ENCODE data around the gene PDPK1.

PDPK1 gene

DNA sequence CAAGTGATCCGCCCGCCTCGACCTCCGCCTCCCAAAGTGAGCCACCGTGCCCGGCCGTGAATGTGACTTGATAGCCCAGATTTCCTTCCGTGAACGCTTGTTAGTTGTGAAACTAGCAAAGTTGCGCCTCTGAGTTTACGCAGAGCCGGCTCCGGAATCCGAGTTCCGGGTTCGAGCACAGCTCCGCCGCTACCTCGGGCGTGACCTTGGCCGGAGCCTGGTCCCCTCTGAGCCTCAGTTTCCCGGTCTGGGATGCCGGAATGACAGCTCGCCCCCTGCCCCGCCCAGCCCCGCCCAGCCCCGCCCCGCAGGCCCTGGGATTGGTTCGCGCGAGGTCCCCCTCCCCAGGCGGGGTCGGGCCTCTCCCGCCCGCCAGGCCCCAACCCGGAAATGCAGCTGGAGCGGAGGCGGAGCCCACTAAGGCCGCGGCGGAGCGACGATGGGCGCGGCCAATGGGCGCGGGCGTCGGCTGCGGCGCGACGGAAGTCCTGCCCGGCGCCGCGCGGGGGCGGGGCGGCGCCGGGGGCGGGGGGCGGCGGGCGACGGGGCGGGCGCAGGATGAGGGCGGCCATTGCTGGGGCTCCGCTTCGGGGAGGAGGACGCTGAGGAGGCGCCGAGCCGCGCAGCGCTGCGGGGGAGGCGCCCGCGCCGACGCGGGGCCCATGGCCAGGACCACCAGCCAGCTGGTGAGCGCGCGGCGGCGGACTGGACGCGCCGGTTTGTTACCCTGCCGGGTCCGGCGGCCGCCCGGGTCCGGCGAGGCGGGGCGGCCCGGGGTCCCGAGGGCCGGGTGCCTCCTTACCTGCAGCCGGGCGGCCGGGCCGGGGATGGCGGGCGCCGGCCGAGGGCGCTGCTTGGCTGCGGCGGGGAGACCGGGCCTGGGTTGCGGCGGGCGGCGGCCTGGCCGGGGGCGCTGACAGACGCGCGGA, at the start of gene PDPK1:
TSS of gene PDPK1 (plus strand) at position 571 of the 929 bp plus-strand sequence. CDS start at position 663, 92 bp downstream.
- ATAC-seq = peak; percentile 90 to 92

- no peak for ATAC-seq
These were observed 48.2 kb upstream of the PDPK1 start for GRCh38 chr16:2489581-2489980.

DNA sequence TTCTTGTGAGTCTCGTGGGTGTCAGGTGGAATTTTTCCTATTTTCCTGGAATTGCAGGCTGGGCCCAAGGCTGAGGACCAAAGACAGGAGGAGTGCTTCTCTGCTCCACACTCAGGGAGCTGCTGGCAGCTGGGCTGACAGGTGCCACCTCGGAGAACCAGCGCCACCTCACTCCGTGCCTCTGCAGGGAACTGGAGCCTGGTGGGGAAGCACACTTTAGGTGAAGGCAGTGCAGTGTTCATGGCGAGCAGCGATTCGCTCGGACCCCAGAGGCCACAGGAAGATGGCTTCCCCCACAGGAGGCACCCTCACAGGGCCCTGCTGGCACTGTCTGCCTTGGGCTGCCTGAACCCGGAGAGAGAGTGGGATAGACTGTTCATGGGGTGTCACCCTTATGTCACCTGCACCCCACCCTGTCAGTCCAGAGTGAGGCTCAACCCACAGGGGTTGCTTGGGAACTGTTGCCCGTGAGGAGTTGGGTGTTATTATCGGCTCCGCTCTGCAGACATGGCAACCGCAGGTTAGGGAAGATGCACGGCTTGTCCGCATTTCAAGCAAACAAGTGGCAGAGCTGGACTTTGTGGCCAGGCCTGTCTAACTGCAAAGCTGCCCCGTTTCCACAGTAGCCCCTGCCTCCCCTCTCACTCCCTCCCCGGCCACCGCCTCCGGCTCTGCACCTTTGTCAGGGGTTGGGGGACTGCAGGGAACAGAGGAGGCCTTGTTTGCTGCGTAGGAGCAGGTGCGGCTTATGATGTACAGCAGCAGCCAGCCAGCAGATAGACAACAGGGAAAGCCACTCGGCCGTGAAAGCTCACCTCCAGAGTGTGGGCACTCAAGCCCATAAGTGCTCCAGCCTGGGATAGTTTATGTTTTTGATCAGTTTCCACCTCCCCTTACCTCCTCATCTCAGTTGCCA, 47.4 kb upstream of the PDPK1 start:
- no peak for ATAC-seq

- no peak for ATAC-seq
These were observed 45.5 kb upstream of the PDPK1 start for GRCh38 chr16:2492292-2492691.

GRCh38 chr16:2493605-2494004, 44.2 kb upstream of the PDPK1 start:
- ATAC-seq = no peak

DNA sequence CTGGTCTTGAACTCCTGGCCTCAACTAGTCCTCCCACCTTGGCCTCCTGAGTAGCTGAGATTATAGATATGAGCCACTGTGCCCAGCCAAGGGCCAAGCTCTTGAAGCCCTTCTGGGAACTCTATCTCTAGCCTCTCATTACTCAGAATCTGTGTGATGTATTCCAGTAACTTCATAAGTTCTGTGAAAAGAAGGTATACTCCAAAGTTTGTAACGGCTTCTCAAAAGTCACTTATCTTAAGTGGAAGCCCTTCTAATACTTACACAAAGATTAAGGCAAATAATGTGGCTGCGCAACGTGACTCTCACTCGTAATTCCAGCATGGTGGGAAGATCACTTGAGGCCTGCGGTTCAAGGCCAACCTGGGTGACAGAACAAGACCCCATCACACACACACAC, 43.2 kb upstream of the PDPK1 start:
- ATAC-seq = no peak

DNA sequence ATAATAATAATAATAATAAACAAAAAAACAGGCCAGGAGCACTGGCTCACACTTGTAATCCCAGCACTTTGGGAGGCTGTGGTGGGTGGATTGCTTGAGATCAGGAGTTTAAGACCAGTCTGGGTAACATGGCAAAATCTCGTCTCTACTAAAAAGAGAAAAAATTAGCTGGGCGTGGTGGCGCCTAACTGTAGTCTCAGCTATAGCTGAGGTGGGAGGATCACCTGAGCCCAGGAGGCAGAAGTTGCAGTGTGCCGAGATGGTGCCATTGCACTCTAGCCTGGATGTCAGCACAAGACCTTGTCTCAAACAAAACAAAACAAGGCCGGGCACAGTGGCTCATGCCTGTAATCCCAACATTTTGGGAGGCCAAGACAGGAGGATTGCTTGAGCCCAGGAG, 42.8 kb upstream of the PDPK1 start:
- no peak for ATAC-seq

DNA sequence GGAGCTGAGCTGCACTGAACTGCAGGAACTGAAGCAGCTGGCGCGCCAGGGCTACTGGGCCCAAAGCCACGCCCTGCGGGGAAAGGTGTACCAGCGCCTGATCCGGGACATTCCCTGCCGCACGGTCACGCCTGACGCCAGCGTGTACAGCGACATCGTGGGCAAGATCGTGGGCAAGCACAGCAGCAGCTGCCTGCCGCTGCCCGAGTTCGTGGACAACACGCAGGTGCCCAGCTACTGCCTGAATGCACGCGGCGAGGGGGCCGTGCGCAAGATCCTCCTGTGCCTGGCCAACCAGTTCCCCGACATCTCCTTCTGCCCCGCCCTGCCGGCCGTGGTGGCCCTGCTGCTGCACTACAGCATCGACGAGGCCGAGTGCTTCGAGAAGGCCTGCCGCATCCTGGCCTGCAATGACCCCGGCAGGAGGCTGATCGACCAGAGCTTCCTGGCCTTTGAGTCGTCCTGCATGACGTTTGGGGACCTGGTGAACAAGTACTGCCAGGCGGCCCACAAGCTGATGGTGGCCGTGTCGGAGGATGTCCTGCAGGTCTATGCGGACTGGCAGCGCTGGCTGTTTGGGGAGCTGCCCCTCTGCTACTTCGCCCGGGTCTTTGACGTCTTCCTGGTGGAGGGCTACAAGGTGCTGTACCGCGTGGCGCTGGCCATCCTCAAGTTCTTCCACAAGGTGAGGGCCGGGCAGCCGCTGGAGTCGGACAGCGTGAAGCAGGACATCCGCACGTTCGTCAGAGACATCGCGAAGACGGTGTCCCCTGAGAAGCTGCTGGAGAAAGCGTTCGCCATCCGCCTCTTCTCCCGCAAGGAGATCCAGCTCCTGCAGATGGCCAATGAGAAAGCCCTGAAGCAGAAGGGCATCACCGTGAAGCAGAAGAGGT, 41.4 kb upstream of the PDPK1 start:
- ATAC-seq = no peak

DNA sequence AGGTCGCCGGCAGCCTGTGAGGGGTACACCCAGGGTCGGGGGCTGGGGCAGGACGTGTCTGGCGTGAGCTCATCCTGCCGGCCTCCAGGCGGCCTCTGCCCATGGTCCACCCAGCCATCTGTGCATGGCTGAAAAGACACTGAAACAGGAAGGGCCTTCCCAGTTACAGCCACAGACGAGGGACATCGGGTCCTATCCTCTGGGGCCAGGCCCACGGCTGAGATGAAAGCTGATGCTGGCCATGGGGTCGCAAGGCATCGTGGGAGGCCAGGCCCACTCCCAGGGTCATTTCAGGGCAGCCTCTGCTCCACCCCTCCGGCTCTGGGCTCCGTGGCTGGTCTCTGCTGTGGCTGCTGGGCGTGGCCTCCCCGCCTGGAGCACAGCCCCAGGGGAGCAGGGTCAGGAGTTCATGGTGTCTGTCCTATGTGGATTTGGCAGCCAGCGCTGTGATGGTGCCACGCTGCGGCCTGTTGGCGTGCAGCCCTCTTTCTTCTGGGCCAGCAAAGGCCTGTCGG, 40.6 kb upstream of the PDPK1 start:
- ATAC-seq = no peak

DNA sequence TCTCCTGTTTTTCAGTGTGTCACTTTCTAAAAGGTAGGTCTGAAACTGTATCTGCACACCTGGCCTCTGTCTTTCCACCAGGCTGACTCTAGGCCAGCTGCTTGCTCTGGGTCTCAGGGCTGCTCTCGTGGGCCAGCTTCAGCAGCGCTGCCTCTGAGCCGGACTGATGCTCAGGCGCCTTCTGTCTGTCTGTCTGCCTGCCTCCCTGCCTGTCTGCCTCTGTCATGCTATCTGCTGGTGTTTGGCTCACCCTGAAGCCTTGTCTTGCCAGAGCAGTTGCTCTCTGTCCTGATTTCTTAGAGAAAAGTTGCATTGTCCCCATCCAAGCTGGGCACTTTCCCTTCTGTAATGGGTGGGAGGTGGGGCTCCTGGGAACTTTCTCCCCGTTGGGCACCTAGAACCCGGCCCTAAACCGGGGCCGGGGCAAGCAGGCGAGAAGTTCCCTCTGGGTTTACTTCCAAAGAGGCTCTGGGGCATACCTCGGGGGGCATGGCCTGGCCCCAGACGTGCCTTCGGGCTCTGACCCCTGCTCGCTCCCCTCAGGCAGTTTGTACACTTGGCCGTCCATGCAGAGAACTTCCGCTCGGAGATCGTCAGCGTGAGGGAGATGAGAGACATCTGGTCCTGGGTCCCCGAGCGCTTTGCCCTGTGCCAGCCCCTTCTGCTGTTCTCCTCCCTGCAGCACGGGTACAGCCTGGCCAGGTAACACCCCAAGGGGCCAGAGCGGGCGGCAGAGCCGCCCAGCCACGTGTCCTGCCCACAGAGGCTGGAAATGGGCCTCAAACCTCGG, 39.9 kb upstream of the PDPK1 start:
- no peak for ATAC-seq

GRCh38 chr16:2498531-2499253, 39.1 kb upstream of the PDPK1 start:
- ATAC-seq = no peak

- no peak for ATAC-seq
These were observed 38.4 kb upstream of the PDPK1 start for GRCh38 chr16:2499454-2499853.

- ATAC-seq = no peak
These were observed 37.9 kb upstream of the PDPK1 start for GRCh38 chr16:2499890-2500429.

- ATAC-seq = no peak
These were observed 37.3 kb upstream of the PDPK1 start for GRCh38 chr16:2500430-2500917.

DNA sequence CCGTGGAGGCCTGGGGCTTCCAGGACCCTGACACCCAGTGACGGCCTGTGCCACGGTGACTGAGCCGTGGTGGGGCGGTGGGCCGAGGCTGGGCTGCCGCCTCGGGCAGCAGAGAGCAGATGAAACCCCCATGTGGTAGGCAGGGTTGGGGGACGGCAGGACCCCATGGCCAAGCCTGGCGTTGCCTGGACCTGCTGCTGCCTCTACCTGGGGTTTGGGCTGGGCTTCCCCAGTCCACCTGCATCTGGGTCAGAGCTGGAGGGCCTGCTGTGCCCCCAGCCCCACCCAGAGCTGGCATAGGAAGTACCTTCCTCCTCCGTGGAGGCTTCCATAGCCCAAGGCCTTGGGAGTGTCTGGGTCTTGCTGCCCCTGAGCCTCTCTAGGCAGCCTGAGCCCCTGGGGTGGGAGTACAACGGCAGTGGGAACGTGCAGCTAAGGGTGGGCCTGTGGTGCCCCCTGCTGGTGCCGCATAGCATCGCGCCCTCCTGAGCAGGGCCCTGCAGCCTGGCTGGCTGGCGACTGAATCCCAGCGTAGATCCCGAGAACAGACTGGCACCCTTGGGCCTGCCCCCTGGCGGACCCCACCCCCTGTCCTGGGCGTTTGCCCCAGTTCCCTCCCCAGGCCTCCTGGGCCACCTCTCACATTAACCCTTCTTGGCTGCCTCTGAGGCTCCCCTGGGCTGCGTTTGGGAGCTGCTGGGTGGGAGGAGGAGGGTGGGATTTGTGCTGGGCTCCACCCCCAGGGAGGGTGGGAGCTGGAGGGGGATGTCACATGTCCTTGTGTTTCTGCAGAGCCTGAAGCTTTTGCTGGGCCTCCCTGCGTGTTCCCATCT, 36.7 kb upstream of the PDPK1 start:
- ATAC-seq = peak; percentile 92 to 98

DNA sequence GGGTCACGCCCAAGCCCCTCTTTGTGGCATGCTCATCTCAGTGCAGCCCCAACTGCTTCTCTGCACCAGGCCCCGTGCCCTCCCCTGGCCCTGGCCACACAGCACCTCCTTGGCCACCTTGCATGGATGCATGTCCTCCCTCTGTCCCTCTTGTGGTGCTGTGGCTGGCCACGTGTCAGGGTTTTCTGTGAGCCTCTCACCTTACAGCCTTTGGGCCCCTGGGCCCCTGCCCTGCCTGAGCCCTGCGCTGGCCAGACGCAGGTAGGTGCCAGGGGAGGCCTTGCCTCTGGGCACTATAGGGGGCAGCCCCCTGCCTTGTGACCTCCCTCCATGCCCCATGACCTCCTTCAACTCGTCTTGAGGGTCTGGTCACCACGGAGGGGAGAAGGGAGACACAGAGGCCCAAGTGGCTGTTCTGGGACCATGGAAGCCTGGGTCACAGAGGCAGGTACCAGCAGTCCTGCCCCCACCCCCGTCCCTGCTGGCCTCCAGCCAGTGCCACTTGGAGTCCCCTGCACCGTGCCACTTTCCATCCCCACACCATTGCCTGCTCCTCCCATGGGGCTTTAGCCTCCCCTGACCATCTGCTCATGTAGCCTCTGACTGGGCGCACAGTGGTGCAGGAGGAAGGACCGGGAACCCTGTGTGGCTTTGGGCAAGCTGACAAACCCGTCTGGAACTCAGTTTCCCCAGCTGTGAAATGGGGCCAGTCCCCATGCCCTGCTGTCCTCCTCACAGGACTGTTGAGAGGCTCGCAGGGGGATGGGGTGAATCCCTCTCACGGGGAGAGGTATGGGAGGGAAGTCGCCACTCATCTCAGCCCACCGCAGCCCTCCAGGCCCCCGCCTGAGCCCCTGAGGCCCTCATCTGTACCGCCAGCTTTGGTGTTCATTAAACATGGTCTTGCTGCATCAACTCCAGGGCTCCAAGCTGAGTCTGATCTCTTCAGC, 35.6 kb upstream of the PDPK1 start:
- no peak for ATAC-seq

DNA sequence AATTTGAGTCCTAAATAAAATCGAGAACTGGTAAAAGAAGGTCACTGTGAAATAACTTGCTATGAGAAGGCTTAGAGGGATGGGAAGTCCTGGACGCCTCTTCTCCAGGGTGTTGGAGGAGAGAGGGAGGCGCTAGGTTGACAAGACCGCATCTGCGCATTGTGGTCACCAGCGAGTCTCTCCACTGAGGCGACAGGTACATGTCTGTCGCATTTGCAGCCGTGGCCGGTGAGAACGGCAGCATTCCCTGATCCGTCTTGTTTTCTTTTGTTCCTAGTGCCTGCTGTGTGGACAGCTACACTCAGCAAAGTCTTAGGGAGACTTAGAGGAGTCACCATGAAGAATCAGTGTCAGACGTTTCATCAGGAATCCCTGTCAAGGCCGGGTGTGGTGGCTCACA, 32.1 kb upstream of the PDPK1 start:
- no peak for ATAC-seq

DNA sequence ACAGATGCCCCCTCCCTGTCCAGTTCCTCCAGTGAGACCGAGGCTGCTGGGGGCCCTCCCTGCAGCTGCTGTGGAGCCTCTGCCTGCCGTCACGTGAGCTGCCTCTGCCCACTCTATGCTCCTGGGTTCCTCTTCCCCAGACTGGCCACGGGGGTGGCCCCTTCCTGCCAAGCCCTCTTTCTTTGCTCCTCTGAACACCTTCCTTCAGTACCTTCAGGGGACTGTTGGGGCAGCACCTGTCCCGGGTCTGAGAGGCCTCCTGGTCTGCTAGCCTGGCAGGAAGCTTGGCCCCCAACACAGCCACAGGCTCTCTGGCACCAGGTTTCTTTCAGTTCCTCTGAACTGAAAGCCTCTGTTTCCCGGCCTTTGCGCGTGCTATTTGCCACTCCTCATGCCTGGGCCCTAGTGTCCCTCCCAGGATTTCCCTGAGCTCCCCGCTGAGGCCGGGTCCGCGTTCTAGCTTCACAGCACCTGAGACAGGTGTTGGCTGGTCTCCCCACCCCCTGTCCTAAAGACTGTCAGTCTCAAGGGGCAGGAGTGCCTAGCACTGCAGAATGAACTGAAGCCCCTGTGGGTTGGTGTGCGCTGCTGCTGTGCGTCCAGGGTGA, 30.7 kb upstream of the PDPK1 start:
- ATAC-seq = peak; percentile 39 to 43
